Spleen (tissue), 7 donors: Measurements from ENCODE around the gene ADD2.

ENCODE experiments used
- POLR2A ChIP-seq, 3 donors: fragments of 450-650 bp; IDR thresholded peaks; one replicate each; pipeline ENCODE4 v1.5.1; 2017; ENCODE audit warnings: antibody characterized with exemption in 3 of 3, mild to moderate bottlenecking in 1 of 3
- TF ChIP-seq, protein P1 (sequence below), 11 experiments: fragments of 200-600 bp in 7 of 11; fragments of 450-650 bp in 4 of 11; sonication (generic) in 4 of 11; IDR thresholded peaks in 8 of 11; conservative IDR thresholded peaks in 3 of 11; 1 replicate in 7 of 11; 2 replicates in 4 of 11; pipeline versions ENCODE4 v1.4.0 to v1.8.0; 2016 to 2021; ENCODE audit warnings: antibody characterized with exemption in 11 of 11, inconsistent platforms in 4 of 11, mild to moderate bottlenecking in 1 of 11
- donor health status: DM: no; HTN: no; CAD: no; lungs with moderate emphysema.
- donor health status: DM: no; HTN: no; CAD: no.
- donor health status: DM: no; HTN: no; CAD: no.

DNA sequence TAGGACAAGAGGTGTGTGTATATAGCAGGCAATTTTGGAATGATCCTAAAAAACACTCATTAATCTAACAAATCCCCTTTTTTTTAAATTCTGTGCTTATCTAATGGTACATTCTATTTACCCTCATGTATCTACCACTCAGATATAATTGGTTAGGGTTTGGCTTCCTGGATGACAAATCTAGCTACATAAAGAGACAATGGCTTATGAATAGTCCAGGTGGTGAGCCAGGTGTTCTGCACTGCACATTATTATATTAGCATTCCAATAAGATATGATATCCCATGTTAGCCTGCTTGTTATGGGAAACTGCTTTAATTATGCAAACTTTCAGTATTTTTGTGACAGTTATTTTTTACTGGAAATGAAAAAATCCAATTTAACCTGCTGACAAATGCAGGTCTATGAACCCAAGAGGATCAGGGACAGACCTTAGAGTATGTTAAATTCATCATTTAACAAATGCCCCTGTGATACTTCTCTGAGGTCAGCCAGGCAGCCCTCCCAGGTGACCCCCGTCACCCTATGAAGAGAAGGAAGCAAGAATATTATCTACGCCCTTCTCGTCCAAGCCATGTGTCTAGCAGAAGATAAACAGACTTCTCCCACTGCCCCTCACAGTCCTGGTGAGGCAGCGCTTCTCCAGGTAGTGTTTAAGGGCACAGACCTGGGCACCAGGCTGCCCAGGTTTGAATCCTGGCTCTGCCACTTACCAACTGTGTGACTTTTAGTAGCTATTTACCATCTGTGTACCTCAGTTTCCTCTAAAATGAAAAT is 83.0 kb downstream of the ADD2 start:
- TF ChIP-seq, protein P1, sequence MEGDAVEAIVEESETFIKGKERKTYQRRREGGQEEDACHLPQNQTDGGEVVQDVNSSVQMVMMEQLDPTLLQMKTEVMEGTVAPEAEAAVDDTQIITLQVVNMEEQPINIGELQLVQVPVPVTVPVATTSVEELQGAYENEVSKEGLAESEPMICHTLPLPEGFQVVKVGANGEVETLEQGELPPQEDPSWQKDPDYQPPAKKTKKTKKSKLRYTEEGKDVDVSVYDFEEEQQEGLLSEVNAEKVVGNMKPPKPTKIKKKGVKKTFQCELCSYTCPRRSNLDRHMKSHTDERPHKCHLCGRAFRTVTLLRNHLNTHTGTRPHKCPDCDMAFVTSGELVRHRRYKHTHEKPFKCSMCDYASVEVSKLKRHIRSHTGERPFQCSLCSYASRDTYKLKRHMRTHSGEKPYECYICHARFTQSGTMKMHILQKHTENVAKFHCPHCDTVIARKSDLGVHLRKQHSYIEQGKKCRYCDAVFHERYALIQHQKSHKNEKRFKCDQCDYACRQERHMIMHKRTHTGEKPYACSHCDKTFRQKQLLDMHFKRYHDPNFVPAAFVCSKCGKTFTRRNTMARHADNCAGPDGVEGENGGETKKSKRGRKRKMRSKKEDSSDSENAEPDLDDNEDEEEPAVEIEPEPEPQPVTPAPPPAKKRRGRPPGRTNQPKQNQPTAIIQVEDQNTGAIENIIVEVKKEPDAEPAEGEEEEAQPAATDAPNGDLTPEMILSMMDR (IDR thresholded peaks at IDR 0.05 in 8 of 11, conservative IDR thresholded peaks at IDR 0.05 in 3 of 11): no peak
- TF ChIP-seq POLR2A (IDR thresholded peaks at IDR 0.05): no peak
